ENCODE results near the gene PLCD3. TPM values are rescaled to one million over a fixed set of nuclear protein-coding genes. Genes with fewer than 3 reads are reported as not detected.

Gene PLCD3
- polyA plus RNA-seq, 1 of the 3 experiments (the other 2 are of a cell fraction) = 59.7 TPM

DNA sequence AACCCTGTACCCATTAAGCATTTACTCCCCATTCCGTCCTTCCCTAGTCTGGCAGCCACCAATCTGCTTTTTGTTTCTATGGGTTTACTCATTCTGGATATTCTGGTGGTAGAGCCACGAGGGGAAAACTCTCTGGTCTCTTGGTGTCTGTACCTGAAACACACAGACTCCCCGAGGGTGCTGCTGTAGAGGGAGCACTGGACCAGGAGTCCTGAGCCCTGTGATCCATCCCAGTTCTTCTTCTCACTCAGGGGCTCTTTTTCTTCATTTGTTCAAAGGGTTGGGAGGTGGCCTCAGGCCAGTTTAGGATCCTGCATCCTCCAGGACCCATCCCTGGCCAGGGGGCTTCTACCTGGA is 43.4 kb upstream of the PLCD3 start:
- Histone ChIP-seq H3K4me1 (ENCODE audit: control insufficient read depth in 1 of 2, insufficient read depth in 2 of 2, low read depth in 1 of 2, low read length in 1 of 2) (peaks cover 25 to 35% of the 10 kb centered on the region in 2 experiments; a peak in 3 of 4 replicates), H3F3A (replicated peaks; ENCODE audit: insufficient read depth) (peaks cover 21% of the 10 kb centered on the region), H2AFZ (ENCODE audit: low read depth) (no peak overlapping the region), H3K4me2 (no peak overlapping the region), H3K36me3 (replicated peaks in 1 of 2; ENCODE audit: control insufficient read depth in 1 of 2, insufficient read depth in 2 of 2, low read length in 1 of 2) (no peaks in the 10 kb centered on the region), H3K9me2 (no peaks in the 10 kb centered on the region), H3K79me2 (ENCODE audit: insufficient read depth) (no peaks in the 10 kb centered on the region), H3K9ac (no peak overlapping the region), H3K9me3 (no peaks in the 10 kb centered on the region), H3K27ac (ENCODE audit: low read depth in 2 of 2, low read length in 1 of 2) (no peak overlapping the region), H4K20me1 (ENCODE audit: insufficient read depth) (no peaks in the 10 kb centered on the region), H3K27me3 (ENCODE audit: insufficient read depth) (no peaks in the 10 kb centered on the region), H3K4me3 (ENCODE audit: low read depth in 2 of 2, low read length in 1 of 2) (no peak overlapping the region)
- ChIA-PET POLR2A (no interaction called here), CTCF (interaction anchor here (1.2 to 1.8 kb wide), 3 partner anchors 15 to 41 kb away, joined by 4 to 13 read pairs (median 5); partner anchors contain the start of gene HEXIM2)
- WGBS (ENCODE audit: low lambda C conversion rate) = 90% methylated on average over 3 of the region's 3 CpGs
- DNase-seq = no peak
- TF ChIP-seq TCF12 (IDR thresholded peaks at IDR 0.05) = no peak
- TF ChIP-seq EZH2phosphoT487 (IDR thresholded peaks at IDR 0.05; ENCODE audit: borderline replicate concordance, low read depth) = no peak
- TF ChIP-seq NRF1 (IDR thresholded peaks at IDR 0.05; ENCODE audit: low read depth, low read length) = no peak
- no peak for TF ChIP-seq TAF1 (IDR thresholded peaks at IDR 0.05; ENCODE audit: borderline replicate concordance, low read depth, low read length)
- no peak for TF ChIP-seq RAD21 (IDR thresholded peaks at IDR 0.05; ENCODE audit: low read length)
- TF ChIP-seq, protein P1, sequence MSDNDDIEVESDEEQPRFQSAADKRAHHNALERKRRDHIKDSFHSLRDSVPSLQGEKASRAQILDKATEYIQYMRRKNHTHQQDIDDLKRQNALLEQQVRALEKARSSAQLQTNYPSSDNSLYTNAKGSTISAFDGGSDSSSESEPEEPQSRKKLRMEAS (IDR thresholded peaks at IDR 0.05; ENCODE audit: low read depth) = no peak
- TF ChIP-seq FOXM1 (IDR thresholded peaks at IDR 0.05; ENCODE audit: low read depth) = no peak
- TF ChIP-seq FOSL2 (IDR thresholded peaks at IDR 0.05; ENCODE audit: borderline replicate concordance, low read depth) = no peak
- no peak for TF ChIP-seq POLR2AphosphoS5 (IDR thresholded peaks at IDR 0.05; ENCODE audit: low read depth, low read length)
- no peak for TF ChIP-seq RCOR1 (IDR thresholded peaks at IDR 0.05; ENCODE audit: low read length)

- Histone ChIP-seq H3K9ac (peak overlapping the region; percentile 76), H3K9me3 (no peaks in the 10 kb centered on the region), H3K36me3 (replicated peaks in 1 of 2; ENCODE audit: control insufficient read depth in 1 of 2, insufficient read depth in 2 of 2, low read length in 1 of 2) (no peaks in the 10 kb centered on the region), H2AFZ (ENCODE audit: low read depth) (peak overlapping the region; percentile 78), H3K4me3 (ENCODE audit: low read depth in 2 of 2, low read length in 1 of 2) (peak overlapping the region; percentile 25 to 30; a peak in 3 of 4 replicates), H3K9me2 (no peaks in the 10 kb centered on the region), H3K79me2 (ENCODE audit: insufficient read depth) (no peaks in the 10 kb centered on the region), H3K4me2 (peak overlapping the region; percentile 64), H3K27ac (ENCODE audit: low read depth in 2 of 2, low read length in 1 of 2) (peak overlapping the region; percentile 89 to 94), H3K4me1 (ENCODE audit: control insufficient read depth in 1 of 2, insufficient read depth in 2 of 2, low read depth in 1 of 2, low read length in 1 of 2) (peaks cover 29 to 40% of the 10 kb centered on the region in 2 experiments; a peak in 3 of 4 replicates), H3K27me3 (ENCODE audit: insufficient read depth) (no peaks in the 10 kb centered on the region), H4K20me1 (ENCODE audit: insufficient read depth) (no peaks in the 10 kb centered on the region), H3F3A (replicated peaks; ENCODE audit: insufficient read depth) (peaks cover 21% of the 10 kb centered on the region)
- CTCF ChIA-PET = interaction anchor here (0.7 to 5.0 kb wide), 10 partner anchors 11 to 46 kb away, joined by 3 to 54 read pairs (median 10); partner anchors contain the start of genes ACBD4, HEXIM1, HEXIM2 and PLCD3
- DNase-seq = peak; percentile 93
- POLR2A ChIA-PET = interaction anchor here (1.3 to 4.2 kb wide), 3 partner anchors 9 to 24 kb away, joined by 5 to 50 read pairs (median 44); partner anchors contain the start of genes HEXIM1 and HEXIM2
- 15% methylated on average over 6 of the region's 10 CpGs for WGBS (ENCODE audit: low lambda C conversion rate)
- TF ChIP-seq PBX3 (IDR thresholded peaks at IDR 0.05) = 0 out of 2 replicates have a peak, but pooled peaks have one; percentile 33
- TF ChIP-seq TCF12 (IDR thresholded peaks at IDR 0.05) = peak; percentile 62
- TF ChIP-seq SIN3A (IDR thresholded peaks at IDR 0.05; ENCODE audit: borderline replicate concordance, low read depth, low read length) = peak; percentile 69; the same call in 1 of the 2 replicates
- peak; percentile 74 for TF ChIP-seq CHD2 (IDR thresholded peaks at IDR 0.05; ENCODE audit: low read length, partially characterized antibody)
- peak; percentile 34 to 66; a peak in 2 of 4 replicates for TF ChIP-seq EP300 (IDR thresholded peaks at IDR 0.05; ENCODE audit: borderline replicate concordance in 1 of 2, low read depth in 1 of 2, low read length in 1 of 2)
- TF ChIP-seq MEF2A (IDR thresholded peaks at IDR 0.05; ENCODE audit: borderline replicate concordance, low read depth) = no peak
- TF ChIP-seq, protein P2, sequence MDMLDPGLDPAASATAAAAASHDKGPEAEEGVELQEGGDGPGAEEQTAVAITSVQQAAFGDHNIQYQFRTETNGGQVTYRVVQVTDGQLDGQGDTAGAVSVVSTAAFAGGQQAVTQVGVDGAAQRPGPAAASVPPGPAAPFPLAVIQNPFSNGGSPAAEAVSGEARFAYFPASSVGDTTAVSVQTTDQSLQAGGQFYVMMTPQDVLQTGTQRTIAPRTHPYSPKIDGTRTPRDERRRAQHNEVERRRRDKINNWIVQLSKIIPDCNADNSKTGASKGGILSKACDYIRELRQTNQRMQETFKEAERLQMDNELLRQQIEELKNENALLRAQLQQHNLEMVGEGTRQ (IDR thresholded peaks at IDR 0.05; ENCODE audit: borderline replicate concordance, low read depth, low read length) = no peak
- TF ChIP-seq SMC3 (IDR thresholded peaks at IDR 0.05; ENCODE audit: low read depth, low read length) = no peak
- no peak for TF ChIP-seq EZH2phosphoT487 (IDR thresholded peaks at IDR 0.05; ENCODE audit: borderline replicate concordance, low read depth)
- TF ChIP-seq RFX5 (IDR thresholded peaks at IDR 0.05; ENCODE audit: low read length) = 0 out of 2 replicates have a peak, but pooled peaks have one; percentile 12
- TF ChIP-seq, protein P3, sequence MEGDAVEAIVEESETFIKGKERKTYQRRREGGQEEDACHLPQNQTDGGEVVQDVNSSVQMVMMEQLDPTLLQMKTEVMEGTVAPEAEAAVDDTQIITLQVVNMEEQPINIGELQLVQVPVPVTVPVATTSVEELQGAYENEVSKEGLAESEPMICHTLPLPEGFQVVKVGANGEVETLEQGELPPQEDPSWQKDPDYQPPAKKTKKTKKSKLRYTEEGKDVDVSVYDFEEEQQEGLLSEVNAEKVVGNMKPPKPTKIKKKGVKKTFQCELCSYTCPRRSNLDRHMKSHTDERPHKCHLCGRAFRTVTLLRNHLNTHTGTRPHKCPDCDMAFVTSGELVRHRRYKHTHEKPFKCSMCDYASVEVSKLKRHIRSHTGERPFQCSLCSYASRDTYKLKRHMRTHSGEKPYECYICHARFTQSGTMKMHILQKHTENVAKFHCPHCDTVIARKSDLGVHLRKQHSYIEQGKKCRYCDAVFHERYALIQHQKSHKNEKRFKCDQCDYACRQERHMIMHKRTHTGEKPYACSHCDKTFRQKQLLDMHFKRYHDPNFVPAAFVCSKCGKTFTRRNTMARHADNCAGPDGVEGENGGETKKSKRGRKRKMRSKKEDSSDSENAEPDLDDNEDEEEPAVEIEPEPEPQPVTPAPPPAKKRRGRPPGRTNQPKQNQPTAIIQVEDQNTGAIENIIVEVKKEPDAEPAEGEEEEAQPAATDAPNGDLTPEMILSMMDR (IDR thresholded peaks at IDR 0.05) = peak; percentile 28; the same call in 1 of the 2 replicates
- TF ChIP-seq GABPA (IDR thresholded peaks at IDR 0.05; ENCODE audit: low read depth) = peak; percentile 69
- no peak for TF ChIP-seq GATA2 (CRISPR knock-in tag; IDR thresholded peaks at IDR 0.05)
- TF ChIP-seq FOXJ3 (CRISPR knock-in tag; IDR thresholded peaks at IDR 0.05) = no peak
- TF ChIP-seq, protein P1 (IDR thresholded peaks at IDR 0.05; ENCODE audit: low read depth) = peak; percentile 88; the same call in 1 of the 2 replicates
- peak; percentile 6; the same call in 1 of the 2 replicates for TF ChIP-seq RAD21 (IDR thresholded peaks at IDR 0.05; ENCODE audit: low read length)
- TF ChIP-seq JUND (IDR thresholded peaks at IDR 0.05) = no peak
Observed at GRCh38 chr17:45172541-45173286, 40.4 kb upstream of the PLCD3 start.
